Natural killer cell (primary cell): Measurements from ENCODE around the gene ZNF787. TPM values are rescaled to one million over a fixed set of nuclear protein-coding genes. Genes with fewer than 3 reads are reported as not detected.

Experiments
- ATAC-seq, 3 donors: fragments of 150-1000 bp in 2 of 3; fragments of 200-7000 bp in 1 of 3; cut with Tn5 transposase; 1 replicate in 1 of 3; 2 replicates in 2 of 3; pipeline ENCODE4 v1.10.0; 2021; ENCODE audit warnings: mild to moderate bottlenecking in 2 of 3, moderate library complexity in 2 of 3
- DNase-seq, 2 donors: peaks; one replicate each; pipeline versions ENCODE4 v3.0.0 to v3.0.0-alpha.2; 2013 to 2021; ENCODE audit warnings: mixed read lengths in 1 of 2
- H3K27ac ChIP-seq: one replicate; pipeline ENCODE4 v1.5.1; 2013; ENCODE audit warnings: mild to moderate bottlenecking, low read length
- H3K27me3 ChIP-seq: one replicate; pipeline ENCODE4 v1.6.1; 2013; ENCODE audit warnings: low read length; ENCODE audit not compliant: control insufficient read depth, insufficient read depth
- H3K36me3 ChIP-seq: one replicate; pipeline ENCODE4 v1.6.1; 2013; ENCODE audit warnings: low read length; ENCODE audit not compliant: control insufficient read depth, insufficient read depth
- H3K4me1 ChIP-seq: one replicate; pipeline ENCODE4 v1.6.1; 2013; ENCODE audit warnings: low read length; ENCODE audit not compliant: control insufficient read depth, insufficient read depth
- H3K4me3 ChIP-seq: one replicate; pipeline ENCODE4 v1.5.1; 2013; ENCODE audit warnings: low read length
- H3K9me3 ChIP-seq: one replicate; pipeline ENCODE4 v1.6.1; 2013; ENCODE audit warnings: low read length; ENCODE audit not compliant: control insufficient read depth, insufficient read depth
- H3K27ac Mint-ChIP-seq, 2 donors: one replicate each; pipeline ENCODE4 v1.8.0; 2022; ENCODE audit warnings: mild to moderate bottlenecking in 2 of 2, mixed read lengths in 2 of 2, moderate library complexity in 1 of 2
- H3K27me3 Mint-ChIP-seq, 2 donors: one replicate each; pipeline ENCODE4 v1.8.0; 2022; ENCODE audit warnings: low read depth in 2 of 2, mixed read lengths in 2 of 2
- H3K36me3 Mint-ChIP-seq: one replicate; pipeline ENCODE4 v1.8.0; 2022; ENCODE audit warnings: mixed read lengths
- H3K4me1 Mint-ChIP-seq, 2 donors: one replicate each; pipeline ENCODE4 v1.8.0; 2022; ENCODE audit warnings: mixed read lengths in 2 of 2
- H3K4me3 Mint-ChIP-seq: one replicate; pipeline ENCODE4 v1.8.0; 2022; ENCODE audit warnings: mild to moderate bottlenecking, moderate library complexity, mixed read lengths
- H3K9me3 Mint-ChIP-seq, 2 donors: one replicate each; pipeline ENCODE4 v1.8.0; 2022; ENCODE audit warnings: mixed read lengths in 2 of 2
- CTCF ChIP-seq: fragments of 200-600 bp; IDR thresholded peaks from one replicate; pipeline ENCODE4 v1.8.0; 2022; ENCODE audit warnings: antibody characterized with exemption
- WGBS: methylation state at CpG from one replicate; pipeline ENCODE4 v1.1.7; 2013; ENCODE audit warnings: missing lambda C conversion rate; ENCODE audit not compliant: insufficient coverage; 5-methylcytosine and 5-hydroxymethylcytosine counted together
- intact Hi-C: fragments of 100-400 bp; cut with micrococcal nuclease; formaldehyde crosslinking; loops from one replicate; pipeline ENCODE4 v1.14.2; 2022
- total RNA-seq, 4 donors: library from RNA; stranded (reverse); fragments of 120-200 nt in 1 of 4; gene quantifications; one replicate each; pipeline versions ENCODE4 v1.2.3 to v1.2.4, GENCODE V29; 2013 to 2022

Gene ZNF787
- total RNA-seq, 3 donors from 2014 or later (not counting 1 experiment from before 2014, with no cell fraction given), result 23.9 to 42.0 (median 36.9) TPM

GRCh38 chr19:56163097-56163496 is 42.0 kb upstream of the ZNF787 start:
- ATAC-seq (no peak), DNase-seq (no peak)
- Histone ChIP-seq H3K9me3 (no peaks in the 10 kb centered on the region), H3K4me1 (peaks cover 6% of the 10 kb centered on the region), H3K27ac (no peak overlapping the region), H3K4me3 (no peak overlapping the region), H3K27me3 (no peaks in the 10 kb centered on the region), H3K36me3 (peaks cover 6% of the 10 kb centered on the region)
- no peaks in the 10 kb centered on the region for H3K9me3 Mint-ChIP-seq
- peaks cover 0 to 3% of the 10 kb centered on the region in 2 donors for H3K27me3 Mint-ChIP-seq
- WGBS, result 88% methylated on average over 13 of the region's 13 CpGs
- H3K4me3 Mint-ChIP-seq, result no peak overlapping the region
- H3K27ac Mint-ChIP-seq, result no peak overlapping the region
- intact Hi-C loops, result no loop called here
- no peak for TF ChIP-seq CTCF
- peaks cover 0 to 10% of the 10 kb centered on the region in 2 donors for H3K4me1 Mint-ChIP-seq
- no peaks in the 10 kb centered on the region for H3K36me3 Mint-ChIP-seq

DNA sequence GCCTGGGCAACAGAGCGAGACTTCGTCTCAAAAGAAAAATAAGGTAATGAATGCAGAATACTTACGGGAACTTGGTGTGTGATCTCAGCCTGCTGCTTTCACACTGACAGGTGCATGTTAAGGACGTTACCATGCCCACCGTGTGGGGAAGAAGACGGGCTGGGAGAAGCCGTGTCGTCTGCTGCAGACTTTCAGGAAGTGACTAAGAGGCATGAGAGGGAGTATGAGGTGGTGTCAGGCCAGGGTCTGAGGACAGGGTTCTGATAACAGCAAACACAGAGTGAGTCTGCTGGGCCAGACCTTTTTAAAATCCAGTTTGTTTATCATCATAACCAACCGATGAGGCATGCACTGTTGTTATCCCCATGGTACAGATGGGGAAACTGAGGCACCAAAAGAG is 41.2 kb upstream of the ZNF787 start:
- peak in 1 of 3 donors; percentile 21 for ATAC-seq
- TF ChIP-seq CTCF, result no peak
- 28% methylated on average over 9 of the region's 9 CpGs for WGBS
- no peak for DNase-seq
- Mint-ChIP-seq H3K4me1 (peaks cover 0 to 10% of the 10 kb centered on the region in 2 donors), H3K36me3 (no peaks in the 10 kb centered on the region), H3K27ac (no peak overlapping the region), H3K9me3 (no peaks in the 10 kb centered on the region), H3K27me3 (peaks cover 0 to 3% of the 10 kb centered on the region in 2 donors), H3K4me3 (no peak overlapping the region)
- Histone ChIP-seq H3K4me1 (peaks cover 6% of the 10 kb centered on the region), H3K9me3 (no peaks in the 10 kb centered on the region), H3K4me3 (no peak overlapping the region), H3K36me3 (peaks cover 6% of the 10 kb centered on the region), H3K27ac (no peak overlapping the region), H3K27me3 (no peaks in the 10 kb centered on the region)
- intact Hi-C loops, result no loop called here

DNA sequence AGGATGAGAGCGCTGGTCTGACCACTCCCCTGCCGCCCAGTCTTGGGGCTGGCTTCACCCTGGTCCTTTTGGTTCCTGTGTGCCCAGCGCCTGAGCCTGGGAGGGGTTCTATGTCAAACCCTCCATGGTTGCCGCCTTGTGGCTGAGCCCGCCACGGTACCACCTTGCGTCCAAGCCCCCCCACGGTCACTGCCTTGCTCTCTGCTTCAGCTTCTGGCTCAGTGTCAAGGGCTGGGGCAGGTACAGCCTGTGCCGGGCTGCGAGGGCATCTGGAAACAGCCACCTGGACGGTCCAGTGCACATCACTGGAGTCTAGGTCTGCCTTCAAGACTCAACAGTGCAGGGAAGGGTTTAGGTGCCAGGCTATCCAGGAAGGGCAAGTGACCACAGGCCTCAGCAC is 40.4 kb upstream of the ZNF787 start:
- no peaks in the 10 kb centered on the region for H3K9me3 ChIP-seq
- H3K4me1 ChIP-seq, result peaks cover 6% of the 10 kb centered on the region
- intact Hi-C loops, result no loop called here
- Mint-ChIP-seq H3K4me1 (peaks cover 0 to 10% of the 10 kb centered on the region in 2 donors), H3K4me3 (no peak overlapping the region), H3K27me3 (peaks cover 0 to 3% of the 10 kb centered on the region in 2 donors), H3K36me3 (no peaks in the 10 kb centered on the region), H3K27ac (no peak overlapping the region), H3K9me3 (no peaks in the 10 kb centered on the region)
- ATAC-seq, result no peak
- H3K36me3 ChIP-seq, result peaks cover 6% of the 10 kb centered on the region
- DNase-seq, result no peak
- no peak for TF ChIP-seq CTCF
- H3K27me3 ChIP-seq, result no peaks in the 10 kb centered on the region
- H3K27ac ChIP-seq, result no peak overlapping the region
- 94% methylated on average over 11 of the region's 11 CpGs for WGBS
- H3K4me3 ChIP-seq, result no peak overlapping the region

- Histone ChIP-seq H3K27ac (no peak overlapping the region), H3K9me3 (no peaks in the 10 kb centered on the region), H3K4me1 (peaks cover 6% of the 10 kb centered on the region), H3K27me3 (no peaks in the 10 kb centered on the region), H3K36me3 (peaks cover 7% of the 10 kb centered on the region), H3K4me3 (no peak overlapping the region)
- Mint-ChIP-seq H3K9me3 (no peaks in the 10 kb centered on the region), H3K4me3 (no peak overlapping the region), H3K27me3 (no peaks in the 10 kb centered on the region), H3K4me1 (peaks cover 0 to 10% of the 10 kb centered on the region in 2 donors), H3K27ac (no peak overlapping the region), H3K36me3 (no peaks in the 10 kb centered on the region)
- 98% methylated on average over 69 of the region's 69 CpGs for whole genome bisulfite sequencing
- intact Hi-C loops, result no loop called here
- DNase-seq (no peak), ATAC-seq (no peak)
- no peak for TF ChIP-seq CTCF
Observed at GRCh38 chr19:56159622-56160271, 38.7 kb upstream of the ZNF787 start.
